HEK293 (cell line): ENCODE results near the gene EMP3.

Source experiments
- CTCF ChIA-PET: fragments of 350-600 bp; formaldehyde crosslinking; extraction: SDS; loops from one replicate; lab custom pipeline; 2021; ENCODE audit warnings: antibody characterized with exemption; lab: Yijun Ruan, JAX
- POLR2A ChIA-PET: fragments of 300-600 bp; formaldehyde crosslinking; extraction: SDS; loops from one replicate; lab custom pipeline; 2020; ENCODE audit warnings: antibody characterized with exemption, inconsistent platforms; lab: Yijun Ruan, JAX
- H3K27ac ChIP-seq: fragments of 200-500 bp; sonication (Bioruptor generic); 2 replicates; pipeline ENCODE4 v1.5.1; 2014; ENCODE audit warnings: low read depth, low read length, control low read depth, inconsistent platforms; ENCODE audit errors: extremely low read depth
- H3K36me3 ChIP-seq, 2 experiments: fragments of 200-500 bp in 1 of 2; sonication (Bioruptor generic) in 1 of 2; 1 replicate in 1 of 2; 2 replicates in 1 of 2; pipeline ENCODE4 v1.5.1; 2014 to 2017; ENCODE audit warnings: inconsistent platforms in 2 of 2, low read length in 2 of 2; ENCODE audit not compliant: control insufficient read depth in 2 of 2, insufficient read depth in 1 of 2
- H3K4me1 ChIP-seq: fragments of 200-500 bp; sonication (Bioruptor generic); 2 replicates; pipeline ENCODE4 v1.5.1; 2014; ENCODE audit warnings: mild to moderate bottlenecking, low read length, inconsistent platforms; ENCODE audit not compliant: control insufficient read depth, insufficient read depth
- H3K4me3 ChIP-seq: 2 replicates; pipeline ENCODE4 v1.5.1; 2011; ENCODE audit warnings: low read depth, mild to moderate bottlenecking, control low read depth, low read length, moderate library complexity
- H3K9me3 ChIP-seq: fragments of 200-500 bp; sonication (Bioruptor generic); 2 replicates; pipeline ENCODE4 v1.5.1; 2014; ENCODE audit warnings: low read depth, low read length, inconsistent platforms; ENCODE audit not compliant: control insufficient read depth, insufficient read depth
- EGR2 ChIP-seq: fragments of 450-650 bp; formaldehyde crosslinking; IDR thresholded peaks from 2 replicates; pipeline ENCODE4 v1.5.1; 2016; ENCODE audit warnings: low read depth, missing biosample characterization, missing genetic modification characterization
- ELK4 ChIP-seq: IDR thresholded peaks from 2 replicates; pipeline ENCODE4 v1.6.1; 2011; ENCODE audit warnings: mild to moderate bottlenecking, low read depth, low read length, borderline replicate concordance
- FEZF1 ChIP-seq: fragments of 450-650 bp; formaldehyde crosslinking; IDR thresholded peaks from 2 replicates; pipeline ENCODE4 v1.5.1; 2016; ENCODE audit warnings: missing biosample characterization, missing genetic modification characterization
- GLI2 ChIP-seq: fragments of 450-650 bp; formaldehyde crosslinking; IDR thresholded peaks from 2 replicates; pipeline ENCODE4; 2017; ENCODE audit warnings: missing biosample characterization, missing genetic modification characterization, low read depth, borderline replicate concordance
- HIC1 ChIP-seq: fragments of 450-650 bp; formaldehyde crosslinking; IDR thresholded peaks from 2 replicates; pipeline ENCODE4 v1.5.1; 2016; ENCODE audit warnings: missing biosample characterization, missing genetic modification characterization
- HOXA7 ChIP-seq: sonication (generic); formaldehyde crosslinking; IDR thresholded peaks from 2 replicates; pipeline ENCODE4 v1.8.1; 2022; ENCODE audit warnings: missing genetic modification reagents, borderline replicate concordance
- KLF1 ChIP-seq: fragments of 450-650 bp; formaldehyde crosslinking; IDR thresholded peaks from 2 replicates; pipeline ENCODE4 v1.5.1; 2016; ENCODE audit warnings: missing biosample characterization, missing genetic modification characterization
- KLF10 ChIP-seq: fragments of 450-650 bp; IDR thresholded peaks from 2 replicates; pipeline ENCODE4 v1.5.1; 2018; ENCODE audit warnings: missing biosample characterization, mild to moderate bottlenecking, missing genetic modification characterization
- KLF16 ChIP-seq: fragments of 450-650 bp; formaldehyde crosslinking; IDR thresholded peaks from 2 replicates; pipeline ENCODE4 v1.5.1; 2017; ENCODE audit warnings: missing biosample characterization, missing genetic modification characterization
- KLF8 ChIP-seq: fragments of 450-650 bp; formaldehyde crosslinking; IDR thresholded peaks from 2 replicates; pipeline ENCODE4 v1.5.1; 2016; ENCODE audit warnings: missing biosample characterization, missing genetic modification characterization
- OSR2 ChIP-seq: fragments of 450-650 bp; formaldehyde crosslinking; IDR thresholded peaks from 2 replicates; pipeline ENCODE4 v1.5.1; 2016; ENCODE audit warnings: missing biosample characterization, missing genetic modification characterization
- REPIN1 ChIP-seq: fragments of 450-650 bp; formaldehyde crosslinking; IDR thresholded peaks from 2 replicates; pipeline ENCODE4 v1.5.1; 2017; ENCODE audit warnings: missing biosample characterization, missing genetic modification characterization, low read depth
- REST ChIP-seq: fragments of 450-650 bp; formaldehyde crosslinking; IDR thresholded peaks from 2 replicates; pipeline ENCODE4 v1.5.1; 2016; ENCODE audit warnings: missing biosample characterization, missing genetic modification characterization
- SALL2 ChIP-seq: fragments of 450-650 bp; formaldehyde crosslinking; IDR thresholded peaks from 2 replicates; pipeline ENCODE4 v1.5.0; 2017; ENCODE audit warnings: missing biosample characterization, mild to moderate bottlenecking, missing genetic modification characterization, borderline replicate concordance
- ZBTB26 ChIP-seq: fragments of 450-650 bp; formaldehyde crosslinking; optimal IDR thresholded peaks from 2 replicates; pipeline ENCODE3; 2016; ENCODE audit warnings: missing biosample characterization, mild to moderate bottlenecking, missing genetic modification characterization
- ZEB2 ChIP-seq: fragments of 450-650 bp; formaldehyde crosslinking; IDR thresholded peaks from 2 replicates; pipeline ENCODE4 v1.5.1; 2016; ENCODE audit warnings: missing biosample characterization, missing genetic modification characterization
- ZFP41 ChIP-seq: fragments of 450-650 bp; formaldehyde crosslinking; IDR thresholded peaks from 2 replicates; pipeline ENCODE4 v1.5.1; 2016; ENCODE audit warnings: missing biosample characterization, missing genetic modification characterization, borderline replicate concordance
- ZIC2 ChIP-seq: fragments of 450-650 bp; formaldehyde crosslinking; IDR thresholded peaks from 2 replicates; pipeline ENCODE4 v1.5.1; 2016; ENCODE audit warnings: missing biosample characterization, missing genetic modification characterization
- ZNF133 ChIP-seq: fragments of 450-650 bp; formaldehyde crosslinking; IDR thresholded peaks from 2 replicates; pipeline ENCODE4 v1.5.1; 2016; ENCODE audit warnings: missing biosample characterization, missing genetic modification characterization
- ZNF211 ChIP-seq: fragments of 450-650 bp; formaldehyde crosslinking; IDR thresholded peaks from 2 replicates; pipeline ENCODE4 v1.5.1; 2016; ENCODE audit warnings: low read depth, missing biosample characterization, missing genetic modification characterization
- ZNF214 ChIP-seq: fragments of 450-650 bp; formaldehyde crosslinking; IDR thresholded peaks from 2 replicates; pipeline ENCODE4 v1.5.1; 2017; ENCODE audit warnings: missing biosample characterization, mild to moderate bottlenecking, missing genetic modification characterization, borderline replicate concordance
- ZNF274 ChIP-seq, 2 experiments: fragments of 200-500 bp in 1 of 2; fragments of 450-650 bp in 1 of 2; sonication (Bioruptor generic) in 1 of 2; formaldehyde crosslinking in 1 of 2; IDR thresholded peaks; 2 replicates each; pipeline versions ENCODE4 v1.5.1 to v1.6.1; 2014 to 2016; ENCODE audit warnings: borderline replicate concordance in 1 of 2, inconsistent platforms in 1 of 2, low read length in 1 of 2, missing biosample characterization in 1 of 2, missing genetic modification characterization in 1 of 2
- ZNF48 ChIP-seq: fragments of 450-650 bp; formaldehyde crosslinking; IDR thresholded peaks from 2 replicates; pipeline ENCODE4 v1.5.1; 2016; ENCODE audit warnings: missing biosample characterization, missing genetic modification characterization
- ZNF501 ChIP-seq: fragments of 450-650 bp; formaldehyde crosslinking; IDR thresholded peaks from 2 replicates; pipeline ENCODE4 v1.5.1; 2016; ENCODE audit warnings: missing biosample characterization, missing genetic modification characterization
- ZNF654 ChIP-seq: fragments of 450-650 bp; formaldehyde crosslinking; IDR thresholded peaks from 2 replicates; pipeline ENCODE4 v1.5.1; 2016; ENCODE audit warnings: low read depth, missing biosample characterization, missing genetic modification characterization

EMP3 gene

GRCh38 chr19:48332662-48333466 is 7.5 kb downstream of the EMP3 start (continued):
- TF ChIP-seq ZNF654 (tag by site-specific recombination): no peak
- no peak for TF ChIP-seq ZBTB26 (tag by site-specific recombination)
- TF ChIP-seq ZNF274 (IDR thresholded peaks at IDR 0.05; ENCODE audit: low read length): no peak
- no peak for TF ChIP-seq ZNF274 (tag by site-specific recombination; IDR thresholded peaks at IDR 0.05; ENCODE audit: borderline replicate concordance)
- TF ChIP-seq REPIN1 (tag by site-specific recombination): no peak
- TF ChIP-seq HIC1 (tag by site-specific recombination): no peak
- TF ChIP-seq KLF16 (tag by site-specific recombination): peak; percentile 41; the same call in 1 of the 2 replicates
- no peak for TF ChIP-seq ZNF133 (tag by site-specific recombination)
- TF ChIP-seq ZFP41 (tag by site-specific recombination): no peak
- no peak for TF ChIP-seq EGR2
- peak; percentile 90 for TF ChIP-seq OSR2
- TF ChIP-seq ELK4: no peak
- TF ChIP-seq GLI2 (tag by site-specific recombination): no peak
- TF ChIP-seq KLF1 (tag by site-specific recombination): peak; percentile 44
- peak; percentile 78 for TF ChIP-seq ZIC2 (tag by site-specific recombination)
- TF ChIP-seq ZNF48 (tag by site-specific recombination): no peak
- TF ChIP-seq ZEB2 (tag by site-specific recombination): peak; percentile 58; the same call in 1 of the 2 replicates
- TF ChIP-seq FEZF1 (tag by site-specific recombination): peak; percentile 98
- TF ChIP-seq HOXA7 (CRISPR knock-in tag): no peak
- TF ChIP-seq ZNF501 (tag by site-specific recombination): 0 out of 2 replicates have a peak, but pooled peaks have one; percentile 56

- Histone ChIP-seq H3K36me3 (no peaks in the 10 kb centered on the region), H3K4me1 (peaks cover 15% of the 10 kb centered on the region), H3K9me3 (no peaks in the 10 kb centered on the region), H3K4me3 (peak overlapping the region; percentile 28), H3K27ac (peak overlapping the region; percentile 85)
- ChIA-PET CTCF (interaction anchor here (0.6 to 5.0 kb wide), 18 partner anchors 10 to 374 kb away, joined by 3 to 104 read pairs (median 4); partner anchors contain the start of genes EMP3 and KDELR1), POLR2A (interaction anchor here (0.6 to 3.8 kb wide), 7 partner anchors 9 to 63 kb away, joined by 3 to 54 read pairs (median 13); partner anchors contain the start of genes EMP3, SYNGR4 and TMEM143)
- no peak for TF ChIP-seq ZNF211
- no peak for TF ChIP-seq ZNF214
- TF ChIP-seq KLF10 (tag by site-specific recombination): peak; percentile 90
- TF ChIP-seq REST (tag by site-specific recombination): 0 out of 2 replicates have a peak, but pooled peaks have one; percentile 35
- peak; percentile 73 for TF ChIP-seq KLF8
- TF ChIP-seq SALL2 (tag by site-specific recombination): 0 out of 2 replicates have a peak, but pooled peaks have one; percentile 26
Observed at GRCh38 chr19:48333467-48334384, 8.4 kb downstream of the EMP3 start.
